SKM-1 (cell line): Measurements from ENCODE around the gene MRPS15.
A peak's percentile ranks its signal among the peaks of the same experiment; 100 is the strongest.
"Not testable (repeated sequence)": the region's sequence is repeated elsewhere in the genome, so short reads cannot be mapped to it uniquely, and the experiment has no call there.

Source experiments
- DNase-seq: peaks from one replicate; lab custom pipeline; 2025; ENCODE audit not compliant: unreplicated experiment; lab: John Stamatoyannopoulos, UW

MRPS15 gene

GRCh38 chr1:36463803-36464604 lies at the start of gene MRPS15:
TSS of gene MRPS15 (minus strand) at chr1:36464384. CDS start at chr1:36464275, 109 bp downstream.
- DNase-seq: peak; percentile 95

- no peak for DNase-seq
Observed at GRCh38 chr1:36512842-36513241, 48.7 kb upstream of the MRPS15 start.

GRCh38 chr1:36511804-36512798 lies 47.9 kb upstream of the MRPS15 start:
- DNase-seq: no peak

GRCh38 chr1:36511220-36511619 lies 47.0 kb upstream of the MRPS15 start:
- DNase-seq: not testable (repeated sequence)

- no peak for DNase-seq
Observed at GRCh38 chr1:36510418-36510817, 46.2 kb upstream of the MRPS15 start.

- no peak for DNase-seq
Observed at GRCh38 chr1:36508257-36508656, 44.1 kb upstream of the MRPS15 start.

- DNase-seq: no peak
Observed at GRCh38 chr1:36506276-36506920, 42.2 kb upstream of the MRPS15 start.

GRCh38 chr1:36503733-36504132 lies 39.5 kb upstream of the MRPS15 start:
- no peak for DNase-seq

GRCh38 chr1:36503159-36503558 lies 39.0 kb upstream of the MRPS15 start:
- DNase-seq: no peak

- no peak for DNase-seq
Observed at GRCh38 chr1:36502616-36503015, 38.4 kb upstream of the MRPS15 start.

GRCh38 chr1:36501911-36502310 lies 37.7 kb upstream of the MRPS15 start:
- DNase-seq: not testable (repeated sequence)

- DNase-seq: no peak
Observed at GRCh38 chr1:36497207-36497606, 33.0 kb upstream of the MRPS15 start.

GRCh38 chr1:36494971-36495370 lies 30.8 kb upstream of the MRPS15 start:
- DNase-seq: no peak

- no peak for DNase-seq
Observed at GRCh38 chr1:36493524-36493923, 29.3 kb upstream of the MRPS15 start.

- no peak for DNase-seq
Observed at GRCh38 chr1:36492491-36492890, 28.3 kb upstream of the MRPS15 start.

GRCh38 chr1:36489258-36490051 lies 25.3 kb upstream of the MRPS15 start:
- not testable (repeated sequence) for DNase-seq

GRCh38 chr1:36487906-36488305 lies 23.7 kb upstream of the MRPS15 start:
- no peak for DNase-seq

GRCh38 chr1:36487336-36487725 lies 23.1 kb upstream of the MRPS15 start:
- DNase-seq: not testable (repeated sequence)

- peak; percentile 95 for DNase-seq
Observed at GRCh38 chr1:36486439-36487335, 22.5 kb upstream of the MRPS15 start.

- DNase-seq: no peak
Observed at GRCh38 chr1:36486093-36486438, 21.9 kb upstream of the MRPS15 start.
